SU-DHL-6 (cell line): ENCODE data around the gene ADCYAP1R1.
"Not testable (repeated sequence)": the region's sequence is repeated elsewhere in the genome, so short reads cannot be mapped to it uniquely, and the experiment has no call there.

Experiments used
- CTCF ChIP-seq: fragments of 200-600 bp; sonication (generic); IDR thresholded peaks from one replicate; pipeline ENCODE4 v1.5.1; 2017; ENCODE audit warnings: antibody characterized with exemption, mild to moderate bottlenecking, low read length, moderate library complexity; ENCODE audit not compliant: insufficient read depth, poor library complexity, severe bottlenecking
- EZH2phosphoT487 ChIP-seq: fragments of 200-600 bp; sonication (generic), shearing (Covaris generic); conservative IDR thresholded peaks from 2 replicates; pipeline ENCODE4 v1.6.1; 2018; ENCODE audit warnings: mild to moderate bottlenecking, antibody characterized with exemption, low read length, moderate library complexity, mixed read lengths

- not testable (repeated sequence) for TF ChIP-seq CTCF, EZH2phosphoT487
Observed at GRCh38 chr7:31153318-31153717, 101.2 kb downstream of the ADCYAP1R1 start.
